ENCODE measurements around the gene IL31. TPM values are rescaled to one million over a fixed set of nuclear protein-coding genes. Genes with fewer than 3 reads are reported as not detected.

The IL31 gene
- total RNA-seq, 1 experiment from 2014 or later, result not detected

- no peak for DNase-seq (ENCODE audit: low read depth)
These were observed 45.5 kb downstream of the IL31 start for GRCh38 chr12:122128481-122128880.

- no peak for DNase-seq (ENCODE audit: low read depth)
These were observed 46.2 kb downstream of the IL31 start for GRCh38 chr12:122127839-122128238.

DNA sequence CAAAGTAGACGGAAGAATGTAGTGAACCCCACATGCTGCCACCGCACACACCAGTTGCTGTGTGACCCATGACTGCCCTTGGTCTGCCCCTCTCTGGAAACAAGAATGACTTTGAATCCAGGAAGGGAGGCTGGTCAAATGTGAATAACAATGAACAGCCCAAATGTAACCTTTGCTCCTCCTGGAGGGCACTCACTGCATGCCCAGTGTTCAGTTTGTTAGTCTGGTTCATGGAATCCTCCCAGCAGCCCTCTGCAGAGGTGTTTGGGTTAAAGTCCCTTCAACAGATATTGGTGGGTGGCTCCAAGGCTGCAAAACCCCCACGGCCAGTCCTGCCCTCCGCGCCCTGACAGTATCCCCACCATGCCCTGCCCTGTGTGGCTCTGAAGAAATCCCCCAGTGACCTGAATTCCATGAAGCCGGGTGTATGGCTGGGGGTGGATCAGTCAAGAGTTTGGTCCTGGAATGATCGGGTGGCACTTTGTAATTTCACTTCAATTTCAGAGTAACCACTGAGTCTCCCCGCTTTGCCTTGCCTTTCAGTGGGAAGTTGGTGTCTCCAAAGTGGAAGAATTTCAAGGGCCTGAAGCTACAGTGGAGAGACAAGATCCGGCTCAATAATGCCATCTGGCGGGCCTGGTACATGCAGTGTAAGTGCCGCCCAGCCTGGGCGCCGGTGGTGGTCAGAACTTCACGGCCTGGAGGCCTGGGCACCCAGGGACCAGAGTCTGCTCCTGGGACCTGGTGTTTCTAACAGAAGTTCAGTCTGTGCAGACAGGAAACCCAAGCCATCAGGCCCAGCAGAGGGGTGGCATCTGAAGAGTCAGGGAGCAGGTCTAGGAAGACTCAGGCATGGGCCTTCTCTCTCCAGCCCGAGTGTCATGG is 47.1 kb downstream of the IL31 start:
- DNase-seq (ENCODE audit: low read depth), result peak; percentile 14

GRCh38 chr12:122126342-122126635 is 47.7 kb downstream of the IL31 start:
- no peak for DNase-seq (ENCODE audit: low read depth)

DNA sequence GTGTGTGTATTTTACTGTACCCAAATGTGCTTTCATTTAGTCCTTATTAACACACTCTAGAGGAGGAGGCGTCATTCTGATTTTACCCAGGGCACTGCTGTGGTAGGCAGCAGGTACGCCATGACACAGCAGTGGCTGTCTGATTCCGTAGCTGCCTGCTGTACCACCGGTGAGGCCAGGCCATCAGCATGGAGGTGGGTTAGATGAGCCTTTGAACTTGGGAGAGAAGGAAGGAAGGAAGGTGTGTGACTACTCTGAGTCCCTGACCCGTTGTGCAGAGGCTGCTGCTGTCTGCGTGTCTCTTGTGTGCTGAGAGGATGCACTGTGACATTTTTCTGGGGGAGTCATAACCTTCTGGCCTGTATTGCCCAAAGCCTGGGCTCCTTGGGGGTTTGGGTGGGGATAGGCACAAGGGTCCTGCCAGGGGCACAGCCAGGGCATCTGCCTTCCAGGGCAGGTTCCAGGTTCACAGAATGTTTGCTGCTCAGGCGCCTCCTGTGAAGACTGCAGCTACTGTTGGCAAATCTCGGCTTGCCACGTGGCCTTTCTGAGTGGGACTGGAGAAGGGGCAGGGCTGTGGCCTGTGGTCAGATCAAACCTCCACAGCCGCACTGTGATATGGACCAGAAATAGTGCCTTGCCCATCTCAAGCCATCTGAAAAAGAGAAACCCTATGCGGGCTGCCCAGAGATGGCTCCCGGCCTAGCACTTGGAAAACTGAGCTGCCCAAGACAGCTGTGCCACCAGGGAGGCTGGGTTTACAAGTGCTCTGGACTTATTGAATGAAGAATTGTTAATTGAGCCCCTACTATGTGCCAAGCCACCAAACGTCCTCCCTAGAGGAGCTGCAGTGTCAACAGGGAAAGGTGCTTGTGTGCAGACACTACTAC is 48.3 kb downstream of the IL31 start:
- DNase-seq (ENCODE audit: low read depth), result no peak

GRCh38 chr12:122124370-122124769 is 49.7 kb downstream of the IL31 start:
- no peak for DNase-seq (ENCODE audit: low read depth)

- DNase-seq (ENCODE audit: low read depth), result no peak
These were observed 50.3 kb downstream of the IL31 start for GRCh38 chr12:122123761-122124145.

DNA sequence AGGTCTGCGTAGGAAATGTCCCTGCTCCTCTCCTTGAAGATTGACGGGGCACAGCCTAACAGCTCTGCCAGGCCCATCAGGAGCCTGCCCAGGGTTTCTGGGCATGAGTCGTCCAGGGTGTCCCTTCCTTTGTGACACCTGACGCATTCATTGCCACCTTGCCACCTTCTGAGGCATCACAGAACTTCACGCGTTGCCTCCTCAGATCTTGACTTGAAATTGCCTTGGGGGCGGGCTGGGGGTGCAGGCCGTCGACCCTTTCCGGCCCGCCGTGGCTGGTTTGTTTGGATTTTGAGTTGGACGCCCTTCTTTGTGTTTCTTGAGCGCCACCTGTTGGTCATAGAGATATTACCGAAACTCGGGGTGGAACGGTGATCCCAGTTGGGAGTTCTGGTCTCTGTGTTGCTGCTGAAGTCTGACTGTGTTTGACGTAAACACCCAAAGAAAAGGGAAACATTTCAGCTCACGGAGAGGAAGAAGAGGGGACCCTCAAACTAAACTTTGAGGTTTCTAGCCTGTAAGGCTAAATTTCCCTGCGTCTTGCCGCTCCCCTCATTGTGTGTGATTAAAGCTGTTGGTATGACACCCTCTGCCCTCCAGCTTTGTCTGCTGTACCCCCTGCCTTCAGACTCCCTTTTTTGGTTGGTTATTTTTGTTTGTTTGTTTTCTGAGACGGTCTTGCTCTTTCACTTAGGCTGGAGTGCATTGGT is 50.8 kb downstream of the IL31 start:
- DNase-seq (ENCODE audit: low read depth), result peak; percentile 55

Other genes starting within 250 kb of the IL31 start
- gene BCL7A, start 152.3 kb downstream of the IL31 start, total RNA-seq (2014; rRNA removed; shearing (Covaris generic)), result 0.72 and 1.1 TPM in 2 replicates
- gene MLXIP, start 95.5 kb downstream of the IL31 start, total RNA-seq (2014; rRNA removed; shearing (Covaris generic)), result 2.6 and 3.8 TPM in 2 replicates
- 0.36 and 0.59 TPM in 2 replicates for gene LRRC43, start 8.9 kb upstream of the IL31 start, total RNA-seq (2014; rRNA removed; shearing (Covaris generic))
- not detected in 2 replicates for gene B3GNT4, start 29.5 kb upstream of the IL31 start, total RNA-seq (2014; rRNA removed; shearing (Covaris generic))
- 66.3 and 70.9 TPM in 2 replicates for gene DIABLO, start 51.8 kb upstream of the IL31 start, total RNA-seq (2014; rRNA removed; shearing (Covaris generic))
- 8.4 and 9.0 TPM in 2 replicates for gene VPS33A, start 92.3 kb upstream of the IL31 start, total RNA-seq (2014; rRNA removed; shearing (Covaris generic))
- 16.9 and 23.1 TPM in 2 replicates for gene CLIP1, start 248.4 kb upstream of the IL31 start, total RNA-seq (2014; rRNA removed; shearing (Covaris generic))